Measurements from ENCODE around the gene ACP1.
A peak's percentile ranks its signal among the peaks of the same experiment; 100 is the strongest.

The ACP1 gene

DNA sequence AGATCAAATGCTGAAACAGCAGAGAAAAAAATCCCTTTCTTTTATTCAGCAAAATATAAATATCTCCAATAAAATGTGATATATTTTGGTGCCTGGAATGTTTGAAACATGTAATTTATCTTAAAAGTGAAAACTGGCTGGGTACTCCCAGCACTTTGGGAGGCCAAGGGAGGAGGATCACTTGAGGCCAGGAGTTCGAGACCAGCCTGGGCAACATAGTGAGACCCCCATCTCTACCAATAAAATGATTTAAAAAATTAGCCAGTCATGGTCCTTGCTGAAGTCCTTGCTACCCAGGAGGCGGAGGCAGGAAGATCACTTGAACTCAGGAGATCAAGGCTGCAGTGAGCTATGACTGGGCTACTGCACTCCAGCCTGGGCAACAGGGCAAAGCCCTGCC, 9.6 kb upstream of the ACP1 start:
- DNase-seq (ENCODE audit: low read depth), result no peak

DNA sequence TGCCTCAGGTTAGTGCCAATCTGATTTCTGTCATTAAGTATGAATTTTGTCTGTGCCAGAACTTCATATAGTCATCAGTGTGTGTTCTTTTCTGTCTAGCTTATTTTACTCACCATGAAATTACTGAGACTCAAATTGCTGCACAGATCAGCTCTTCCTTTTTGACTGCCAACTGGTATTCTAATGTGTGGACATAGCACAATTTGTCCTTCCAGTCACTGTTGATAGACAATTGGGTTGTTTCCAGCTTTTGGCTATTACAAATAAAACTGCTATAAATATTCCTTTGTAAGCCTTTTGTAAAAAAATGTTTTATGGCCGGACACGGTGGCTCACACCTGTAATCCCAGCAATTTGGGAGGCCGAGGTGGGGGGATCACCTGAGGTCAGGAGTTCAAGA, 8.7 kb upstream of the ACP1 start:
- DNase-seq (ENCODE audit: low read depth), result no peak

DNA sequence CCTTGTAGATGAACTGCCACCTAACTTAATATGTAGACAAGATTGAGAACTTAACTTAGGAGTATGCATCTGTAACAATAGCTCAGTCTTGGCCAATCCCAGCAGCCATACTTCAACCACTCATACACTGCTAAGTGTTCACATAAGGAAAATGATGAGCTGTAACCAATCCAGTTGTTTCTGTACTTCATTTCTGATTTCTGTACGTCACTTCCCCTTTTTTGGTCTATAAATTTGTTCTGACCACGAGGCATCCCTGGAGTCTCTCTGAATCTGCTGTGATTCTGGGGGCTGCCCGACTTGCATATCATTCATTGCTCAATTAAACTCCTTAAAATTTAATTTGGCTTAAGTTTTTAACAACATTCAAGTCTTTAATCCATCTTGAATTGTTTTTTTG, 7.3 kb upstream of the ACP1 start:
- no peak for DNase-seq (ENCODE audit: low read depth)

DNA sequence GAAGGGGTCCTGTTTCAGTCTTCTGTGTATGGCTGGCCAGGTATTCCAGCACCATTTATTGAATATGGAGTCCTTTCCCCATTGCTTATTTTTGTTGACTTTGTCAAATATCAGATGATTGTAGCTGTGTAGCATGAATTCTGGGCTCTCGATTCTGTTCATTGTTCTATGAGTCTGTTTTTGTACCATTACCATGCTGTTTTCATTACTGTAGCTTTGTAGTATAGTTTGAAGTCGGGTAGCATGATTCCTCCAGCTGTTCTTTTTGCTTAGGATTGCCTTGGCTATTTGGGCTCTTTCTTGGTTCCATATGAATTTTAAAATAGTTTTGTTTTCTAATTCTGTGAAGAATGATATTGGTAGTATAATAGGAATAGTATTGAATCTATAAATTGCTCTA, 6.9 kb upstream of the ACP1 start:
- DNase-seq (ENCODE audit: low read depth), result no peak

DNA sequence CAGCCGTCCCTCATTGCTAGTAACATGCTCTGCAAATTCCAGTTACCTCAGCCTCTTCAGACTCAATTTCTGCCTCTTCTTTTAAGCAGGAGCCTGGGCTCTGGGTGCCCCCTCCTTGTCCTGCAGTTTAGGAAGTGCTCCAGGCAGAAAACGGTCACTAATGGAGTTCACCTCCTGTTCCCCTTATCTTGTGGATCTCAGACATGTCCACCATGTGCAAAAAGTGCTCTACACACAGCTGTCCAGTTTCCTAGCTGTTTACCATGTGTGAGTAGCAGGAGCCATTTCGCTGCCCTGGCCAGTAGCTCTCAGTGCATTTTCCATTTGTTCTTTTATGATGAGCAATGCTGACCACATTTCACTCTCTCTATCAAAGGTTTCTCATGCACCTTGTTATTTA, 5.8 kb upstream of the ACP1 start:
- no peak for DNase-seq (ENCODE audit: low read depth)

DNA sequence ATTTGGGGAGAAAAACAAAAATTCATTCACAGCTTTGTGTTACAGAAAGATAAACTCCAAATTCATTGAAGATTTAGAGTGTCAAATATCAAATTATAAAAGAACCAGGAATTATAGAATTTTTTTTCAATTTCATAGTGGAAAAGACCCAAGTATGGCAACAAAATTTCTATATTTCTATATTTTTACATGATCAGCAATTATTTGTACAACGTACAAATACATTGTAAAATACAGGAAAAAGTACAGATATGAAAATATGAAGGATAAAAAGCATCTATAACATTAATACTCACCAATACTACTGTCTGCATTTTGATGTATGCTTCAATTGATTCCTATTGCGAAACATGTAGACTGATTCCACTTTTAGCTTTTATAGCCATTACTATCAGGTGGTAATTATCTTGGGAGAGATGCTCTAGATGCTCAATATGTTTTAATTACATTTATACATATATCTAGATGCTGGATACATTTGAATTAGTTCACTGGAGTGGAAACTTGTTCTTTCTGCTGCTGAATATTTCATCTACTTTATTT, 4.9 kb upstream of the ACP1 start:
- DNase-seq (ENCODE audit: low read depth), result no peak

DNA sequence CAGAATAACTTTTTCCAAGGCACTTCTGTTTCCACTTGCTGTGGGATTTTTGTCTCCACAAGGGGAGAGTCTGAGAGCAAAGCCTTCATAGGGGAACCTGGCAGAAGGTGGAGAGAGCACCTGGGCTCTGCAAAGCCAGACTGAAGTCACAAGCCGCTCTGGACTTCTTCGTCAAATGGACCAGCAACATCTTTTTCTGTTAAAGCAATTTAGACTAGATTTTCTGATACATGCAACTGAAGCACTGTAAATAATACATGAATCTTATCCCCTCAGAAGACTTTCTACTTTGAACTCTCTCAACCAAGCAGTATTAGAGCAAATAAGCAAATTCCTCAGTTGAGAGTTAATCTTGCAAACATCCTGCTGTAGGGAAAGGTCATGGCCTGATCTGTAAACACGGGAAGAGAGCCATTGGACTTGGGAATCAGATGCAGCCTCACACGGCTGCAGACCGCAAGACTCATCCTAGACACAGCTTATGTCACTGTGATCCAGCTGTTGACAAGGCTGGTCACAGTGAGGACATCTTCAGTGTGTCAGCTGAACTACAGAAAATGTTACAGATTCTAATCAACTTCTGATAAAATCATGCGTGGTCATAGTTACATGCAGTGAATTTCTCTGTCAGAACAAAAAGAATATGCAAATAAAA, 4.1 kb upstream of the ACP1 start:
- DNase-seq (ENCODE audit: low read depth), result no peak

DNA sequence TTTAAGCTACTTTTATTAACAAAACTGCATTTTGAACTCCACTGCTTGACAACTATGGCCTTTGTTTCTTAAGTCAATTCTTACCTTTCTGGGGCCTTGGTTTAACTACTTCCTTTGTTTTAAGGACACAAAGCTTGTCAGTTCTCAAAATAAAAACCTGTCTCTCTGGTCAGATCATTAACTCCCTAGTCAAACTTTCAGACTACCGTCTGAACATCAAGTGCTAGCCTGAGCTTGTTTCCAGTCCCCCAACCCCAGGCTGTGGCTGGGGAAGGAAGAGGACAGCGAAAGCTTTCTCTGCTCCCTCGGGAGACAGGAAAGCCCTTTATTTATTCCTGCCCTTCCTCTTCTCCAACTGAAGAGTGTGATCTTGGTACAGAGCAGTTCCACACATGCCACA, 2.6 kb upstream of the ACP1 start:
- no peak for DNase-seq (ENCODE audit: low read depth)

DNA sequence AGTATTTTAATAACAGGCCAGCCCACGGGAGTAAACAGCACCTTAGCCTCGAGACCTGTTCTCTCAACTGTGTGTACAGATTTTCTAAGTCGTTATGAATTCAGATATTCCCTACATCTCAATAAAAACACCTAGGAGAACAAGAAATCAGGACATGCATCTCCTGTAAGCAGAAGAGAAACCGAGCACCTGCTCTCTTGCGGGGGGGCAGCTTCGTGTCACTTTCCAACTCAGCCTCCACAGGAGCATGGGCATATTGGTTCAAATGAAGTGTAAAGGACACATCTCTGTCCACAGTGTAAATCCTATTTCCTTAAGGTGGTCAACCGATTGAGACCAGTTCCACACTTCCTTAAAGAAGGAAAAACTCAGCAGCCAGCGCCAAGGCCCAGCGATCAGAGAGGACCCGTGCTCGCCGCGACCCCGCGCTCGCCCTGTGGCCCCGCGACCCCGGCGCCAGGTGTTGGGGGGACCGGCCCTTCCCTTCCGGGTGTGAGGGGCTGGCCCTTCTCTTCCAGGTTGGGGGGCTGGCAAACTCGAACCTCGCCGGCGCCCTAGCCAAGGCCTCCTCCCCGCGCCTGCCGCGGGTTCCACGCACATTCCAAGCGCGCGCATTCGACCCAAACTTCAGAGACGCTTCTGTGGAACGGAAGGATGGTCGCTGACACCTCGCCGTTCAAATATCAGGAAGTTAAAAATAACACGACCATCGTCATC, 1.6 kb upstream of the ACP1 start:
- DNase-seq (ENCODE audit: low read depth), result no peak

DNA sequence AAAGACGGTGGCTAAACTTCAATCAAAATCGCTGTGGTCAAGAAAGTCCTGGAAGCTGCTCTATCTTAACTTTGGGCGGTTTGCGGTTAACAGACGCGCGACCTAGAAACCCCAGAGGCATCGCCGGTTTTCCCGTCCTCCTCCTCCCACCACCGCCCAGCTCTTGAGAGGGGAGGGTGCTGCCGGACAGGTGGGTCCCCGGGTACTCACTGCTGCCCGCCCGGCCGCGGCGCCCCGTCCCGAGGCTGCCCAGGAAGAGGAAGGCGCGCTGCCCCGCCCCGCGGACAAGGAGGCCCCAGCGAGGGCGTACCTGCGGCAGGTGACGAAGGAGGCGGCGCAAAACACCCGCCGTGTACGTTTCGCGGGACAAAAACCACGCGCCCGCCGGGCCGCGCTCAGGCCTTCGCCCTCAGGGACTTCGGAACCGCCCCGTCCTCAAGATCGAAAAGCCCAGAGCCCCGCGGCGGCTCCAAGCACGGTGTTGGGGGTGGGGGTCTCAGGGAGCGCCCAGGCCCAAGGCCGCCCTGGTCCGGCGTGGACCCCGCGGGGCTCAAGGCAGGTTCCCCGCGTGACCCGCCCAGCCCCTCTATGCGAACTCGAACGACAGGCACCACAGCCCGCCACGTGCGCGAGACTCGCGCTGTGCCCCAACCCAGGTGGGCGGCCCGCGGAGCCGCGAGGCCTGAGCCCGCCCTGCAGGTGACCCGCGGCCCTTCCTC, 814 bp upstream of the ACP1 start, which contains the start of gene SH3YL1:
Gene SH3YL1, minus strand, starts transcription at position 259 of the 719 bp plus-strand sequence. Its CDS starts 48 bp downstream, at position 211.
- DNase-seq (ENCODE audit: low read depth), result peak; percentile 33

DNA sequence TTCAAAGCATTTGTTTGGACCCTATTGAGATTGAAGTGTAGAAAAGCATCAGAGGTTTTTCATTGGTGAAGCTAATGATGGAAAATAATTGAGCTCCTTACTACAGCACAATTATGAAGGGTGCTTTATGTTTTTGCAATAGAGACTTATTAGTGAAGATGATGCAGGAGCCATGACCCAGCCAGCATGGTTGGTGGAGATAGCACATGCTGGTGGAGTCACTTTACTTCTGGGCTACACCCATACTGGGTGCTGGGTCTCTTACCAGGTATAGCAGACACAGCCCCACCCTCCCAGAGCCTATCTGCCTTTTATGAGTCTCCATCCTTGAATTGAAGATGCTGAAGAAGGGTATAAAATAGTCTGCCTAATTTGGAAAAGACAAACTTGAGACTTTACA, 3.6 kb downstream of the ACP1 start:
- DNase-seq (ENCODE audit: low read depth), result no peak

DNA sequence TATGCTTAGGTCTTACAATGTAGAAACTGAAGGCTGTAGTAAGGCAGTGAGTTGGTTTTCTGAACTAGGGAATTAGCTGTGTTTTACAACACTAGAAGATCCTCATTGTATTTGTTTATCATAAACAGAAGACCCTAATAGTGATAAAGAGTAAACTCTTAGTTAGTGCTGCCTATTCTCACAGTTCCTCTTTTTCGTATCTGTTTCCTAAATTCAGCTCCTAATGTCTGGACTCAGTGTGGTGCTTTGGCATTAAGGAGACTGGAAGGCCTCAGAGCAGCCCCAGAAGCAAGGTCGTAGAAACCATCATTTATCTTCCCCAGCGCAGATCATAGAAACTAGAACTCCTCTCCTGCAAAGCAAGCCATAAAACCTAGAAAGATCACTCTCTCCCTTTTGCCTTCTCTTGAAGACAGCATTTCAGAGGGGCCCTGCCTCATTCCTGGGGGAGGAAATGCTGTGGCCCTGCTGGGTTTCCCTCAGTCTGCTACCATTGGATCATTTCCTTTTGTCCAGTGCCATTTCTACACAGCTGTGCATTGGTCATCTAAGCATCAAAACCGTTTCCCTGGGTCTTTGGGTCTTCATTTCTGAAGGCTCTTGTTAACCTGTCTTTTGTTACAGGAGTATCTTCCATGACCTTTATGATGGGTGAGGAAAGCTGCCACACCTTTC, 4.7 kb downstream of the ACP1 start:
- no peak for DNase-seq (ENCODE audit: low read depth)

DNA sequence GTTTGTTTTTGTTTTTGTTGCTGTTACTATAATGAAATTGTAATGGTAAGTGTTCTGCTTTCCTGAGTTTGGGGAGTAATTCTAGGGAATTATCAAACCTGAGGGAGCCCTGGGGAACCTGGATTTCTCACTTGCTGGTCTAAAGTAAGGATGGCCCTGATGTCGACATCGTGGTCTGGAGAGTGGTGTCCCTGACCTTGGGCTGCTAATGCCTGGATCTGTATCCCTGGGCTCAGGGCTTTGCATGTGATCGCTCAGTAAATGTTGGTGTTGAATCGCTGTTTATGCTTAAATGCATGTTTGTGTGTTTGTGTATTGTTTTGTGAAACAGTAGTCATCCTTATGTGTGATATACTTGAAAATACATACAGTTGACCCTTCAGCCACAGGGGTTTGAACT, 6.1 kb downstream of the ACP1 start:
- no peak for DNase-seq (ENCODE audit: low read depth)

DNA sequence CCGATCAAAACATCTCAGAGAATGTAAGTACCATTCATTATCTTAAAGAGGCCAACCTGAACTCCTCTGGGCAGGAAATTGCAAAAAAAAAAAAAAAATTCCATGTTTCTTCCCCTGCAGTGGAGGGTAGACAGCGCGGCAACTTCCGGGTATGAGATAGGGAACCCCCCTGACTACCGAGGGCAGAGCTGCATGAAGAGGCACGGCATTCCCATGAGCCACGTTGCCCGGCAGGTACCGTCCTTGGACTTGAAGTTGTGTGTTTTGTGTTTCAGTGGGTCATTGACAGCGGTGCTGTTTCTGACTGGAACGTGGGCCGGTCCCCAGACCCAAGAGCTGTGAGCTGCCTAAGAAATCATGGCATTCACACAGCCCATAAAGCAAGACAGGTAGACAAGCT, 7.2 kb downstream of the ACP1 start:
- DNase-seq (ENCODE audit: low read depth), result no peak

DNA sequence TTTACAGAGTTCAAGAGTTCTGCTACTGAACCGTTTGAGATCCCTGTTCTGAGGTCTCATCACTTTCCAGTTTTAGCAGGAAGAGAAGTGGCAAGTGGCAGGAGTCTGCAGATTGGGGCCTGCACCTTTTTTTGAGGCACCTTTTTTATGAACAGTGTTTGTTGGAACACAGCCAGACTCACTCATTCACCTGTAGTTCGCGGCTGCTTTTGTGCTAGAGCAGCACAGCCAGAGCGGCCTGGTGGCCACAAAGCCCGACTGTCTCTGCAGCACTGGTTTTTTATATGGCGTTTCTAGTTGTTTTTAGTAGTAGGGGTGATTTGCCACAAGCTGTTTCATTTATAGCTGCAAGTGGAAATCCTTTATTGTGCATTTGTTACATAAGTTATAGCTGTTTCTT, 8.6 kb downstream of the ACP1 start:
- no peak for DNase-seq (ENCODE audit: low read depth)

DNA sequence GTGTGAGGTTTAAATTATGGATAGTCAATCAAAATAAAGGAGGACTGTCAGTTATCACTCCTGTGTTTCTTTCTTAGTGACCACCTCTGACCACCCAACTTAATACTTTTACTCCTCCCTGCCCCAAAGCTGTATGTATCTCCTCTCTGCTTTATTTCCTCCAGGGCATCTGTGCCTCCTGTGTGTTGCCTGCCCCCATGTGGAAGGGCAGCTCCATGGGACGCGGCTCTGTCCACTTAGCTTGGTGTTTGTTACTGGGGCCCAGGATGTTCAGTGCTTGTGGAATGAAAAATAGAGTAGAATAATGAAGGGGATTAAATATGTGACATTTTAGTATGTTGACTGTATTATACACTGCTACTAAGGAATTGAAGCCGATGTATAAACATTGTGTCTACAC, 9.8 kb downstream of the ACP1 start:
- no peak for DNase-seq (ENCODE audit: low read depth)

DNA sequence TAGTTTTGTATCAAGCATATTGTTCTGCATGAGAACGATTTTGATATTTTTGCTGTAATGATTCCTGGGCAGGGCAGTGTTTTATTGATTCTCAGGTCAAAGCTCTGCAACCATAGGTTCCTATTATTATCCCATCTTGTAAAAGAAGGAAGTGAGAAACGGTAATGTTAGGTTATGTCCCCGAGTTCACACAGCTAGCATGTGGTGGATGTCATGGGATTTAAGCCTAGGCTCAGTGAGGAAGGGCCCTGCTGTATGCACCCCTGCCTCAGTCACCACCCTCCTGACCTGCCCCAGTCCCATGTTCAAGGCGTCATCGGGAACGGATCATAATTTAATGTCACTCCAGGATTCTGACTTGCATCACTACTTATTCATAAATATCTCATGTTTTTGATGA, 10.7 kb downstream of the ACP1 start:
- DNase-seq (ENCODE audit: low read depth), result no peak

DNA sequence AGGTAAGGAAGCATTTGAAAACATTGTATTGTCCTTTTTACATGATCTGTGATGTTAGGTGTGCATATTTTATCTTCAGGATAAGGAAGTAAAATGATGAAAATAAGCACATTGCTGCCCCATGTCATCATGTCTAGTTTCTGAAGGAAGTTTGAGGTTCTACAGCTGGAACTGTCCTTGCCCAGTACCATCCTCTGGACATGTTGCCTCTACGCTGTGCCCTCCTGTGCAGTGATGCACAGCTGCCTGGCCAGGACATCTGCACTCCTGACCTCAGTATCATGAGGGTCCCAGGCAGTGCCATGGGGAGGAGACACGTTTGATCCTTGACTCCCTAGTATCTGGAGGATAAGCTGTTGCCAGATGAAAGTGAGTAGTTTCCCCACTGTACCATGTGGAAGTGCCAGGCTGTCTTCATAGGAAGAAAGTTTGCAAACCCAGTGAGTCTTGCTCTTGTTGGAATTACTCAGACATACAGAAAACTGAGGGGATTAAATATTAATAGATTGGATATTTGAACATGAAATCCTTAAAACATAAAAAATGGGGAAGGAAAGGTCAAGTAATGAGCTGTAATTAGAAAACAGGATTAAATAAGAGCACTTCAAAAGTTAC, 13.7 kb downstream of the ACP1 start:
- DNase-seq (ENCODE audit: low read depth), result no peak

DNA sequence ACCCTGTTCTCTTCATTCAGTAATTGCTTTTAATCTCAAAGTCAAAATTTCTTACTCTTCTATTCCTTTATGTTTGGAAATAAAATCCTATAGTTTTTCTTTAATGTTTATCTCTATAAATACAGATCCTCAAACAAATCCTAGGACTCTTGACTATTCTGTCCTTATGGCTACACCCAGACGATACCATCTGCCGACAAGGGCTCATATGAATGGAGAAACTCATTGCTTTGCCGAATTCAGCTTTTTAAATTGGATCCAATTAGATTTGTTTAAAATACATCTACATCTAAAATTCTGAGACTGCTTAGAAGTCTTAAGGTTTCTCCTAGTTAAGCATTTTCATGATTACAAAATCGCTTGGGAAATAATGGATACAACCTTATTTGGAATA, 14.2 kb downstream of the ACP1 start:
- no peak for DNase-seq (ENCODE audit: low read depth)

DNA sequence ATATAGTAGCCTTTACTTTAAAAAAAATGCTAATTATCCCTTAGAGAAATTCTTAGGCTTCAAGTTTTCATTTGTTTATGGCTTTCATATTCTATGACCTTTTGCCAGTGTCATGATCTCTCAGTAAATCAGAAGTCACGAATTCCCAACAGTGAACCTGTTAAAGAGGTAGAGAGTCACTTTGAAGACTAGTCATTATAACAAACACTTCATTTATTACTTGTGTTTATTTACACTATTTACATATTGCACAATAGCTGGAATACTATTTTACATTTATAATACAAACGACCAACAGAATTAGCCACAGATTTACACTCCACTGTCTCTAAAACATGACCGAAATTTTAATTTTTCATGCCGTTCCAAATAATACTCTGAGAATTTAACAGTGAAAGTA, 14.6 kb downstream of the ACP1 start:
- DNase-seq (ENCODE audit: low read depth), result no peak

DNA sequence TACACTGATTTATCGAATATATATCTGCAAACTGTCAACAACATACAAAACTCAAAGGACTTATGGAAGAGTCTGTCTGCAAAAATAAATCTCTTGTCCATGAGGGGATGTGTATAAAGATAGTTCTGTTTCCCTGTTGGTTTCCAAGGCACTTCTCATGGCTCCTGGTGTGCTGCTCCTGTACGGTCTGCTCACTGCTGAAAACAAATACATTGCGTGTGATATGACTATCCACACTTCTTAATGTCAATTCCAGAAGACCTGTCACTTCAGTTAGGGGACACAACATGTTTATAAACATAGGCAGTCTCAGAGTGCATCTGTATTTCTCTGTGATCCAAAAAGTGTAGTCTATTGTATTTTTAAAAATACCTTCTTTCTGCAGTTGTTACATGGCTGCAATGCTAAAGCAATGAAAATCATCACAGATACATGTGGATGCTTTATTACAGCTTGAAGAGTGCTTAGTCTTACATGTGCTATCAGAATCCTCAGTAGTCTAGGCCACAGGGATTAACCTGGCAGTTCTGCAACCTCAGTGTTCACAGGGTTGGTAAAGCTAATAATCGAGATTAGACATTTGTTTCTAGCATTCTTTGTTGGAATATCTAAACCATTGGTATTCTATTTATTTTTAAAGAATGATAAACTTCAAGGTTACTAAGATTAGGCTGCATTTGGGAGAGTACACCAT, 15.4 kb downstream of the ACP1 start:
- DNase-seq (ENCODE audit: low read depth), result no peak
